Kidney capillary endothelial cell (primary cell): ENCODE results near the gene SAMD1.

Experiments
- DNase-seq: peaks from one replicate; pipeline ENCODE4 v3.0.0-alpha.2; 2018; ENCODE audit warnings: low spot score

SAMD1 gene

DNA sequence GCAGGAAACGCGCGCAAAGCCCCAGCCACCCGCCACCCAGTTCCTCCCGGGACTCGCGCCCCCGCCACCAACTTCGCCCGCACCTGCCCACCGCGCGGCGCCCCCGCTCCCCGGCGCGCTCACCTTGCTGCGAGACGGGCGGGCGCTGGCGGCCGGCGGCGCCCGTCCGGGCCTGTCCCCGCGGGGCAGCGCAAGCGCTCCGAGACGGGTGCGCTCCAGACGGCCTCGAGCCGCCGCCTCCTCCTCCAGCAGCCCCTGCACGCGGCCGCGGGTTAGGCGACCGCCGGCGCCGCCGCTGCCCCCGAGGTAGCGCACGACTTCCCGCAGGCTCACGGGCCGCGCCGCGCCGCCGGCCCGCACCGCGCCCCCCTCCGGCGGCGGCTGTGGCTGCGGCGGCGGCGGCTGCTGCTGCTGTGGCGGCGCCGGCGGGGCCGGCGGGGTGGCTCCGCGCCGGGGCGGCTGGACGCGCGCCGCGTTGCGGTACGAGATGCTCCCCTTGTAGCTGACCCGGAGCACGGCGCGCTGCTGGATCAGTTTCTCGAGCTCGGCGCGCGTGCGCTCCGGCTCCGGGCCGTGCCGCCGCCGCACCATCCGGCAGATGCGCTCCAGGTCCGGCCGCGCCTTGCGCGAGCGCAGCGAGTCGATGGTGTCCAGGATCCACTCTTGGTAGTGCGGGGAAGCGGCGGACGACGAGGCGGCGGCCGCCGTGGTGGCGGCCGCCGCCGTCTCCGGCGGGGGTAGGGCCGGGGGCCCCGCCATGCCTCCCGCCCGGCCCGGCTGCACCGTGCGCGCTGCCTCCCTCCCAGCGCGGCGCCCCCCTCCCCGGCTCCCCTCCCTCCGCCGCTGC is 666 bp downstream of the SAMD1 start:
- no peak for DNase-seq

DNA sequence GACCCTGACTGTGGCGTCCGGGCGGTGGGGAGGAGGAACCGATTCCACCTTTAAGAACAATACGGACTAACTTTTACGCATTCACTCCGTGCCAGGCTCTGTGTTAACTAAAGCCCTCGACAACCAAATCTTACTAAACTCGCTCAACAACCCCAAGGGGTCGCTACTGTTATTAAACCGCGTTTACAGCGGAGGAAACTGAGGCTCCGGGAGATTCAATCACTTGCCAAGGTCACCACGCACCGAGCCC is 1.2 kb downstream of the SAMD1 start:
- DNase-seq: no peak

DNA sequence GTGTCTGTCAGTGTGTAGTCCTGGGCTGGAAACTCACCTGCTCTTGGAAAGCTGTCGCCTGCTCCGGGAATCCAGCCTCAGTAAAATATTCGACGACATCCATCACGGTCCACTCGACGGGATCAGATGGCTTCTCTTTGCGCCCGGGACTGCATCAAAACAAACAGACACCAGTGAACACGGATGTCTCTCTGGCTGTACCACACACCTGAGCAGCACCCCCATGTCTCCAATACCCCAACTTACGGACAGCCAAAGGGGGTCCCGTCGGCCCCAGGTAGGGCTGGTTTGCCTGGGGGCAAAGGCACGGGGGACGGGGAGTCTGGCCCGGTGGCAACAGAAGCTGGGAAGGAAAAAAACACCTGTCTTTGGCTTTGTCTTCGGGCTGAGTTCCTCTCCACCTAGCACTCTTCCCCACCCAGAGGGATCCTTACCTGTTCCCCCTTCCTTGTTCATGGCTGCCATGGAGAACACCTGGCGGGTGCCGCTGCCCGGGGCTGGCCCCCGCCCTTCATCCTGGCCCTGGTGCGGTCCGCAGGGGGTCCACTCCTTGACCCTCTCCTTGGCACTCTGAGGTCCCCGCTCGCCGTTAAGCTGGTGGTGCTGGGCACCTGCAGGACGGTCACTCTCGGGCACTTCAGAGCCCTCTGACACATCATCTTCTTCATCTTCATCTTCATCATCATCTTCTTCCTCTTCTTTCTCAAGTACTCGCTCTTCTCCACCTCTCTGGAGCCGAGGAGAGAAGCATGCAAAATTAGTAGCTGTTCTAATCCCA is 1.7 kb downstream of the SAMD1 start:
- no peak for DNase-seq

DNA sequence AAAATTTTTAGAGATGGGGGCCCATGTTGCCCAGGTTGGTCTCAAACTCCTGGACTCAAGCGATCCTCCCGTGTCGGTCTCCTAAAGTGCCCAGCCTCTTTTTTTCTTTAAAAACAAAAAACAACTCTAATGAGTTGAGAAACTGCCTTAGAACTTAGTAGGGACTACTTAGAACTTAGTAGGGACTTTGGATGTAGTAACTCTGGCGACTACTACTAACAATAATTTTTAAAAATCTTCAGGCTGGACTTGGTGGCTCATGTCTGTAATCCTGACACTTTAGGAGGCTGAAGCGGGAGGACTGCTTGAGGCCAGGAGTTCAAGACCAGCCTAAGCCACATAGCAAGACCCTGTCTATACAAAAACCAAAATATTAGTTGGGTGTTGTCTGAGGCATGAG is 4.5 kb downstream of the SAMD1 start:
- no peak for DNase-seq

DNA sequence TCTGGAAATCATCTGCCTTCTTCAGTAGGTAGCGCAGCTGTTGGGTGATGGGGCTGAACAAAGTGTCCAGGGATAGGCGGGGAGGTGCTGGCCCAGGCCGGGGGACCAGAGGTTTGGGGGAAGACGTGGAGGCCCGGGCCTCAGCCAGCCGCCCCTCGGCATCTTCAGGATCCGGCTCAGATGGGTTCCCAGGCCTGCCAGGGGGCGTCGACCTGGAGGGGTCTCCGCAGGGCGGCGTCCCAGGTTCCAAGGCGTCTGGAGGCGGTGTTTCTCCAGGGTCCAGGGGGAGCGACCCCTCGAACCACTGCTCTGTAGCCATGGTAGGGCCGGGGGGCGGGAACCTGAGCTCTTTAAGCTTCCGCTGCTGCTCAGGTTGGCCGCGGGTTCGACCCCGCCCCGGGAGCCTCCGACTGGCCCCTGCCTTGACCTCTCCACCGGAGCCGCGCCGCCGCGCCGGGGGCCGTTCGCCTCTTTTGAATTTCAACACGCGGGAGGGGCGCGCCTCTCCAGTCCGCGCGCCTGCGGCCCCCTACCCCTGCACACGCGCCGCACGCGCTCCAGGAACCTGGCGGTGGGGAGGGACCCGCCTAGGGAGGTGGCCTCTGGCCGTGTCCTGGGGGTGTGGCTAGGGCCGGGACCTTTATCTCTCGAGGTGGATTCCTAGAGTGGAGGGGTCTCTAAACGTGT is 5.1 kb downstream of the SAMD1 start, which contains the start of gene C19orf67:
Gene C19orf67 (minus strand): TSS at position 475 of the 687 bp plus-strand sequence. CDS start 156 bp downstream, at position 319.
- DNase-seq: no peak

DNA sequence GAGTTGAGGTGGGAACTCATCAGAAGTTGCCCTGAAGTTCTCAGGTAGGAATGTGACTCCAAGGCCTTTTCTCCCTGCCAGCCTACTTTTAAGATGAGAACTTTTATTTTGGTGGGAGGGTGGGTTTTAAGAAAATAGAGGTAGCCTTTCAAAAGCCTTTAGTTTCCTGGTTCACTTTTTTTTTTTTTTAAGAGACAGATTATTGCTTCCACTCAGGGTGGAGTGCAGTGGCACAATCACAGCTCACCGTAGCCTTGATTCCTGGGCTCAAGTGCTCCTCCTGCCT is 7.9 kb downstream of the SAMD1 start:
- no peak for DNase-seq

DNA sequence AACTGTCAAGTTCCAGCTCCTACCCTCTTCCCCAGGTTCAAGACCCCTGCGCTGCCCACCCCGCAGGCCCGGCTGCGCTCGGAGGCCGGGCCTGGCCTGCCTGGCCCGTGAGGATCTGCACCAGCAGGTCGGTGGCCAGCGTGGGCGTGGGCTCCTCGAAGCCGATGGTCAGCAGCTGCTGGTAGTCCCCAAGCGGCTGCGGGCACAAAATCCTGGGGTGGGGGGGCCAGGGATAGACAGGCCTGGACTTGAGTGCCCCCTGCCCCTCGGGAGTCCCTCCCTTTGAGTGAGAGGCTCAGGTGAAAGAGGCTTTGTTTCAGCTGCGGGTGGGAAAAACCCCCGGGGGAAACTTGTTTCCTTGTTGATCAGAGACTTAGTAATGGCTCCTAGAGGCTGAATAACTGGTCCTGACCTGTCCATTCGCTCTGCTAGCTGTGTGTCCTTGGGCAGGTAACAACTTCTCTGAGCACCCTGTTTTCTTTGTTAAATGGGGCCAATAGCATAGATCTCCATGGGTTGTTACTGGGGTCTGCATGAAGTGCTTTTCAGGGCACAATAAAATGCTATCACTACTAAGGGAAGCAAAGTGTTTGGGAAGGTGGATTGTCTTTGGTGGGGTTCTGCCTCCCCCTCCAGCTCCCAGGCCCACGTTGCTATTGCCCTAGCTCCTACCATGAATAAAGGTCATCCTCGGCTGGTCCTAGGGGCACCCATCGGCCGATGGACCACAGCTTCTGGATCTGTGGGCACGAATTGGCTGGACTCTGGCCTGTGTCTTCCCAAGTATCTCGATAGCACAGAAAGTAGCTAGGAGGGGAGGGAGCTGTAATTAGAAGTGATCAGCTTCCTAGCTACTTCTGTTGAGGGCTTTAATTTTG is 8.5 kb downstream of the SAMD1 start:
- no peak for DNase-seq

DNA sequence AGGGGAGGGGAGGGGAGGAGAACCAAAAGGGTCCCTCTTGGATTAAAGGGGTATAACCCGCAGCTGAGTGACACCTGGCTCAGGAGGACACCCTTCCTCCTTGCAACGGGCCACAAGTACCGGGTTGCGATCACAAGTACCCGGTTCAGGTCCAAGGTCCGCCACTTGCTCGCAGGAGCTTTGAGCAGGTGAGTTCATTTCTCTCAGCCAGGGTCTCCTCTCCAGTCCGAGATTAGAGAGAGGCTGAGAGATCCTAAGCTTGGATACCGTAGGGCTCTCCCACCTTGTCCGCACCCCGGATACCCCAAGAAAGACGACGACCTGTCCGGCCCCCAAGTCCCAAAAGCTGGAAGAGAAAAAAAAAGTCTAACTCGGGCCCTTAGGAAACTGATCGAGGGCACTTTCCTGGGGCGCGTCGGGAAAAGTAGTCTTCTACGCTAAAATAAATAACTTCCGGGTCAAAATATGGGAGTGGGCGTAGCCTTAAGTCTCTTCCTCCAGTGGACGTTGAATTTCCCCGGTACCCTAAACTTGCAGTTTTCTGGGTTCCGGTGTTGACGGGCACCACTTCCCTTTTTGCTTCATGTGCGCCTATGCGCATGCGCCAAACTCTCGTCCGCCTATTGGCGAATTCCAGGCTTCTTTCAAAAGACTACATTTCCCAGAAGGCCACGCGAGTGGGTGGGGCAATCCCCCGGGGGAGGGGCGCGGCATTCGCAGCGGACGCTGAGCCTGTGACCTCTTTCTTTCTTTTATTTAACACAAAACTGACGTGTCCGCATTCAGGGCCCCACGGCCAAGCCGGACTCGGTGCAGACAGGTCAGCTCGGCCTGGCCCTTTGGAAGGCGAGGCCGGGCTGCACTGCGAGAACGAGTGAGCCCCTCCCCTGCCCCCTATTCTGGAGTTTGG is 9.4 kb downstream of the SAMD1 start:
- peak; percentile 99 for DNase-seq

DNA sequence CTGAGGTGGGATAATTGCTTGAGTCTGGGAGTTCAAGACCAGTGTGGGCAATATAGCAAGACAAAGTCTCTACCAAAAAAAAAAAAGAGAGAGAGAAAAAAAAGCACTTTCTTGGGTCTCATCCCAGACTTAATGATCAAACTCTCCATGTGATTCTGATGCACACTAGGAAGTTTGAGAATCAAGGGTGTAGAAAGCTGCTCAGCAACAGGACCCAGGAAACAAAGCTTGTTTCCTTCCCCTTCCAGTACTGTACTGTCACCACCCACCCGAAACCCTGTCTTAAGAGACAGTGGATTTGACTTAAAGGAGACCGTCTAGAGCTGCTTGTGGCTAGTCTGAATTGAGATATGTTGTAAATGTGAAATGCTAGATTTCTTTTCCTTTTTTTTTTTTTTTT is 12.1 kb downstream of the SAMD1 start:
- DNase-seq: no peak

DNA sequence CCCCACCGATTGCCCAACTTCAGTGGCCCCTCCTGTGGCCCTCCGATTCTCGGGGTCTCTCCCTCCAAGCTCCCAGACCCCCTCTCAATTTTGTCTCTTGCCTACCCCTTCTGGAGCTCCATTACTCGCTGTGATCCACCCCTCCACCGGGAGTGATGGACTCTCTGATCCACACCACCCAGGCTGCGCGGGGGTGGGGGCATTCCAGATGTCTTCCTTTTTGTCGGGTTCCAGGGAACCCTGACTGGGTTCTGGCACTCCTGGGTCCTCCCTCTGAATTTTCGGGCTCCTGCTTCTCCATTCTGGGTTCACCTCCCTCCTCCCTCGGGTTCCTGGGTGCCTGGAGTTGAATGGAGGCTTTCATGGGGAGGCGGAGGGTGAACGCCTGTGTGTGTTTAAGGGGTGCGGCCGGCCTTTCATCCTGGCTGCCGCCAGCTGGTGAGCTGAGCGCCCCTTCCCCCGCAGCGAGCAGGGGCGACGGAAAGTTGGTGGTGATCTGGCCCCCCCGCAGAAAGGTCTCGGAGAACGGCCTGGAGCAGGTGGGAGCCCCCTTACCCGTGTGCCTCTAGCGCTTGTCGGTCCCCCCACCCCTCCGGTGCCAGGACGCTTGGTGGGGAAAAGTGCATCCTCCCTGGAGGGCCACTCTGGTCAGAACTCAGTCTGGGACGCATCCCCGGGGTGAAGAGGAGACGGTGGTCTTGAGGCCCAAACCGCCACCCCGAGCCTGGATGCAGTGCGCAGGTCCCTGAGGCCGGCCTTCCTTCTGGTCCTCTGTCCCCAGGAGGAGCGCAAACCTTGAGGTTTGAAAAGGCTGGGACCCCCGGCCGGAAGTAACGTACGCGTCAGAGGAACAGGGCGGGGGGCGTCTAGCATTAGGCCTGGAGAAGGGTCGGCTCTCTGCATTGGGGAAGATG is 16.4 kb downstream of the SAMD1 start:
- no peak for DNase-seq

DNA sequence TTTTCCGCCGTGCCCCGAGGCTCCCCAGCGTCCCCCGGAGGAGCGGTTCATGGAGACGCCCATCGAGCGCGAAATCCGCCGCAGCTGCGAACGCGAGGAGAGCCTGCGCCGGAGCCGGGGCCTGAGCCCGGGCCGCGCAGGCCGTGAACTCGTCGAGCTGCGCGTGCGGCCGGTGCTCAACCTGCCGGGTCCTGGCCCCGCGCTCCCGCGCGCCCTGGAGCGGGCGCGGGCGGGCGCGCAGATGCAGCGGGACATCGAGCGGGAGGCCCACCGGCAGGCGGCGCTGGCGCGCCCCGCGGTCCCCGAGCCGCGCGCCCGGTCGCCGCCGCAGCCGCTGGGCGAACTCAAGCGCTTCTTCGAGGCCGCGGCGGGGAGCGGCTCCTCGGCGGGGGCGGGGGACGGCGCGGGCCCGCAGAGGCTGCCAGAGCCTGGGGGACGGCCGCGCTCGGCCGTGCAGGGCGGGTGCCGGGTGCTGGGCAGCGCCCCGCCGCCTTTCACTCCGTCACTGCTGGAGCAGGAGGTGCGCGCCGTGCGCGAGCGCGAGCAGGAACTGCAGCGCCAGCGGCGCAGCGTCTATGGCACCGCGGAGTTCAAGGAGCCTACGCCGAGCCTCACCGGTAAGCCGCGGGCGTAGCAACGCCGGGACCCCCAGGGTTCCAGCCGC is 17.2 kb downstream of the SAMD1 start:
- DNase-seq: peak; percentile 64

DNA sequence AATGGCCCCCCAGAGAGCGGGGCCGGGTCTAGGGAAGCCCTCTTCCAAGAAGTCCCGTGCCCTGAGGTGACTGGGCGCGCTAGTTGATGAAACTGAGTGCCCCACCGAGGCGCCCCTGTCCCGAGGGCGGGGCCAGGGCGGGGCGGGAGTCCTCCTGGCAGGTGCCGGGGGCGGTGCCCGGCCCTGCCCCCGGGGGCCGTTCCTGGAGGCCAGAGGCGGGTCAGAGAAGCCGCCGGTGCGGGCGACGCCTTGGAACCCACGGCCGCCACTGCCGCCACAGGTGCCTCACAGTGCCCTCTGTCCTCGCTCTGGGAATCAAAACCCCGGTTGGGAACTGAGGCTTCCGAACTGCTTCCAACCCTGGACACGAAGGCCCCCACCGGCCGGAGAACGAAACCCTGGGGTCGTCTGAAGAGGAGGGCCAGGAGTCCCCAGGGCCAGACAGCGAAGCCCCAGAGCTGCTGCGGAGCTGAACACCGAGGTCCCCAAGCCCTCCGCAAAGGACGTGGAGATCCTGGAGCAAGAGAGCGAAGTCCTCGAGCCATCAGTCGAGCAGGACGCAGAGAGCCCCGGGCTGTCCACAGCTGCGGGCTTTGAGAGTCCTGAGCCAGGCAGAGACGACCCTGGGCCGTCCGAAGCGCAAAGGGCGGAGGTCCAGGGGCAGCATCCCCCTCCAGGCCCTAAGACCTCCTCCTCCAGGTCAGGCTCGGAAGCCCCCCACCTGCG is 17.9 kb downstream of the SAMD1 start, which contains the start of gene MISP3:
Gene MISP3 (plus strand): TSS at position 252 of the 726 bp plus-strand sequence. CDS start 524 bp downstream, outside the sequence.
- DNase-seq: no peak

DNA sequence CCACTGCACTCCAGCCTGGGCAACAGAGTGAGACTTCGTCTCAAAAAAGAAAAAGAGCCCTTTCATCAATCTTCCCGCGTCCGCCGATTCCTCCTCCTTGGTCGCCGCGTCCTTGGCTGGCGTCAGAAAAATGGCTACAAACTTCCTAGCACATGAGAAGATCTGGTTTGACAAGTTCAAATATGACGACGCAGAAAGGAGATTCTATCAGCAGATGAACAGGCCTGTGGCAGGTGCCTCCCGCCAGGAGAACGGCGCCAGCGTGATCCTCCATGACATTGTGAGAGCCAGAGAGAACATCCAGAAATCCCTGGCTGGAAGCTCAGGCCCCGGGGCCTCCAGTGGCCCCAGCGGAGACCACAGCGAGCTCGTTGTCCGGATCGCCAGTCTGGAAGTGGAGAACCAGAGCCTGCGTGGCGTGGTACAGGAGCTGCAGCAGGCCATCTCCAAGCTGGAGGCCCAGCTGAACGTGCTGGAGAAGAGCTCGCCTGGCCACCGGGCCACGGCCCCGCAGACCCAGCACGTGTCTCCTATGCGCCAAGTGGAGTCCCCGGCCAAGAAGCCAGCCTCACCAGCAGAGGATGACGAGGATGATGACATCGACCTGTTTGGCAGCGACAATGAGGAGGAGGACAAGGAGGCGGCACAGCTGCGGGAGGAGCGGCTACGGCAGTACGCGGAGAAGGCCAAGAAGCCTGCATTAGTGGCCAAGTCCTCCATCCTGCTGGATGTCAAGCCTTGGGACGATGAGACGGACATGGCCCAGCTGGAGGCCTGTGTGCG is 20.1 kb downstream of the SAMD1 start:
- DNase-seq: no peak

DNA sequence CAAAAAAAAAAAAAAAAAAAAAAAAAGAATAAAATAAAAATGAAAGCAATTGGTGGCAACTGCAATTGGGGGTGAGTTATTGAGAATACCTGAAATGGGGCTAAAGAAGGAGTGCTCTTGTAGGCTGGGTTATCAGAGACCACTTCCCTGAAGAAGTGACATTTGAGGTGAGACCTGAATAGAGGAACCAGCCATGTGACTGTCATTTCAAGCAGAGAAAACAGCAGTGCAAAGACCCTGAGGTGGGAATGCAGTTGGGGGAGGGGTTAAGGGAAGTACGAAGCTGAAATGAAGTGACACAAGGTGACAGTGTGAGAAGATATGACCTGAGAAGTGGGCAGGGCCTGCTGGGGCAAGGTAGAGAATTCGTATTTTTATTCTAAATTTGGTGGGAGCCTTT is 24.4 kb downstream of the SAMD1 start:
- no peak for DNase-seq

DNA sequence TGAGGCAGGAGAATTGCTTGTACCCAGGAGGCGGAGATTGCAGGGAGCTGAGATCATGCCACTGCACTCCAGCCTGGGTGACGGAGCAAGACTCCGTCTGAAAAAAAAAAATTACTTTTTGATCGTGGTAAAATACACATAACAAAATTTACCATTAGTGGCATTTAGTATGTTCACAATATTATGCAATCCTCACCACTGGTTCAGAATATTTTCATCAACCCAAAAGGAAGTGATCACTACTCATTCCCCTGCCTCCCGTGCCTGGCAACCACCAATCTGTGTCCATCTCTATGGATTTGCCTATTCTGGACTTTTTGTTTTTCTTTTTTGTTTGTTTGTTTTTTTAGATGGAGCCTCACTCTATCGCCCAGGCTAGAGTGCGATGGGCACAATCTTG is 27.4 kb downstream of the SAMD1 start:
- DNase-seq: no peak

DNA sequence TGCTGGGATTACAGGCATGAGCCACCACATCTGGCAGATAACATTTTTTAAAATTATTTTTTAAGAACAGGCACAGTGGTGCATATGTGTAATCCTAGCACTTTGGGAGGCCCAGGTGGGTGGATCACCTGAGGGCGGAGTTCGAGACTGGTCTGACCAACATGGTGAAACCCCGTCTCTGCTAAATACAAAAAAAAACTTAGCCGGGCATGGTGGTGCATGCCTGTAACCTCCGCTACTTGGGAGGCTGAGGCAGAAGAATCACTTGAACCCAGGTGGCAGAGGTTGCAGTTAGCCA is 28.0 kb downstream of the SAMD1 start:
- no peak for DNase-seq

DNA sequence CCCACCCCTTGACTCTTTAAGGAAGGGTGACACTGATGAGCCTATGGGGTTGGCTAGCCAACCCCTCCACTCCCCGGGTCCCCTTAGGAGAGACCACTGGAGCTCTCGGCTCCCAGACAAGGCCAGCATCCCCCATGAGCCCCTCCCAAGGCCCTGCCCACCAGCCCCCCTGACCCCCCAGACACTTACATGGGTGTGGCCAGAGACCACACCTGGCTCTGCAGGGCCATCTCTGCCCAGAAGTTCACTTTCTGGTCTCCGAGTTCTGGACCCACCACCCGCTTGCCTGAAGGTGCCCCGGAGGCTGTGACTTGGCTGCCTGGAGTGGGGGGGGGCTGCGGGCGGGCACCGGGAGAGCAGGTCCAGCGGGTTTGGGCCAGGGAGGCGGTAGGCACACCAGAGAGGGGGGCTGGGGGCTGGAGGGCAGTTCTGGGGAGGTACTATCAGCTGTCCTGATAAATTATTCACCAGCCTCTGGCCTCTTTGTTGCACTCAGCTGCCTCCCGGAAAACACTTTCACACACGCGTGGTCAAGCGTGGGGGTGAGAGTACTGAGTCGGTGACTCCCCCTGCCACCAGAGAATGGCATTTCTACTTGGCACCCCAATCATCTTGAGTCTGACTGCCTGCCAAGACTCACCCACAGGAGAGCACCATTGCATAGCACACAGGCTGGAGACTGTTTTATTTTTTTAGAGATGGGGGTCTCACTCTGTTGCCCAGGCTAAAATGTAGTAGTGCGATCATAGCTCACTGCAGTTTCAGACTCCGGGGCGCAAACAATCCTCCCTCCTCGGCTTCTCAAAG is 28.6 kb downstream of the SAMD1 start, which contains the start of gene PALM3:
Gene PALM3 (minus strand): TSS at position 326 of the 807 bp plus-strand sequence. CDS start 96 bp downstream, at position 230.
- DNase-seq: no peak
